Esophagus squamous epithelium (tissue), 4 donors: ENCODE measurements around the gene ARHGEF11.

ENCODE experiments used
- CTCF ChIP-seq, 6 experiments: fragments of 450-650 bp in 4 of 6; fragments of 200-600 bp in 2 of 6; sonication (generic) in 2 of 6; IDR thresholded peaks; one replicate each; pipeline ENCODE4 v1.5.1; 2016 to 2019; ENCODE audit warnings: antibody characterized with exemption in 6 of 6, mild to moderate bottlenecking in 4 of 6, moderate library complexity in 4 of 6
- POLR2A ChIP-seq, 4 donors: fragments of 450-650 bp; IDR thresholded peaks; one replicate each; pipeline ENCODE4 v1.6.1; 2017; ENCODE audit warnings: antibody characterized with exemption in 4 of 4, mild to moderate bottlenecking in 4 of 4, moderate library complexity in 3 of 4

- no peak for TF ChIP-seq CTCF (IDR thresholded peaks at IDR 0.05)
- no peak for TF ChIP-seq POLR2A (IDR thresholded peaks at IDR 0.05)
Observed at GRCh38 chr1:156980551-156980950, 65.0 kb downstream of the ARHGEF11 start.
